Stimulated activated CD4-positive, alpha-beta T cell treated with anti-CD3 and anti-CD28 coated beads, Interleukin-1b, Interleukin-23, amount 100 ng/mL, for 1 hour (primary cell): ENCODE results near the gene IMMP2L.
"Not testable (repeated sequence)": the region's sequence is repeated elsewhere in the genome, so short reads cannot be mapped to it uniquely, and the experiment has no call there.

ENCODE experiments used
- DNase-seq, 2 donors: peaks; one replicate each; pipeline ENCODE4 v3.0.0-alpha.2; 2020; ENCODE audit warnings: low read depth in 2 of 2

IMMP2L gene

GRCh38 chr7:111509288-111509687, 53.0 kb downstream of the IMMP2L start:
- DNase-seq = no peak

DNA sequence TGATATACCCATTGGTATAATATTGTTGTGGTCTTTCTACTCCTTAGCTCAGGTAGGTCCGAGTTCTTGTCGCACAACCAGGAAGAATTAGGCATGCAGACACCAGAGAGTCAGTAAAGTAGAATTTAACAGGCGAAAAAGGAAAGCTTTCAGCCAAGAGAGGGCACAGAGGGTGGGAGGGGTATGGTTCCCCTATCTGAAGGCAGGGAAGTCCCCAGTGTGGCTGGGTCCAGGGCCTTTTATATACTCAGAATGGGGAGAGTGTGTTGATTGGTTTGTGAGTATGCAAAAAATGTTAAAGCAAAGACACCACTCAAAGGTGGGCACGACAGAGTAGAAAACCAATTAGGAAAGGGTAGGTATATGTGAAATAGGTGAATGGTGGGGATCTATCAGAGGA, 53.9 kb downstream of the IMMP2L start:
- no peak for DNase-seq

DNA sequence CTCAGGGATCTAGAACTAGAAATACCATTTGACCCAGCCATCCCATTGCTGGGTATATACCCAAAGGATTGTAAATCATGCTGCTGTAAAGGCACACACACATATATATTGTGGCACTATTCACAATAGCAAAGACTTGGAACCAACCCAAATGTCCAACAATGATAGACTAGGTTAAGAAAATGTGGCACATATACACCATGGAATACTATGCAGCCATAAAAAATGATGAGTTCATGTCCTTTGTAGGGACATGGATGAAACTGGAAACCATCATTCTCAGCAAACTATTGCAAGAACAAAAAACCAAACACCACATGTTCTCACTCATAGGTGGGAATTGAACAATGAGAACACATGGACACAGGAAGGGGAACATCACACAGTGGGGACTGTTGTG, 56.9 kb downstream of the IMMP2L start:
- DNase-seq = not testable (repeated sequence)

DNA sequence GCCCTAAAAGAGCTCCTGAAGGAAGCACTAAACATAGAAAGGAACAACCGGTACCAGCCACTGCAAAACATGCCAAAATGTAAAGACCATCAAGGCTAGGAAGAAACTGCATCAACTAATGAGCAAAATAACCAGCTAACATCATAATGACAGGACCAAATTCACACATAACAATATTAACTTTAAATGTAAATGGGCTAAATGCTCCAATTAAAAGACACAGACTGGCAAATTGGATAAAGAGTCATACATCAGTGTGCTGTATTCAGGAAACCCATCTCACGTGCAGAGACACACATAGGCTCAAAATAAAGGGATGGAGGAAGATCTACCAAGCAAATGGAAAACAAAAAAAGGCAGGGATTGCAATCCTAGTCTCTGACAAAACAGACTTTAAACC, 60.5 kb downstream of the IMMP2L start:
- DNase-seq = not testable (repeated sequence)

GRCh38 chr7:111499027-111499426, 63.3 kb downstream of the IMMP2L start:
- no peak for DNase-seq

- no peak for DNase-seq
Measured at GRCh38 chr7:111498391-111499007, 63.8 kb downstream of the IMMP2L start.

DNA sequence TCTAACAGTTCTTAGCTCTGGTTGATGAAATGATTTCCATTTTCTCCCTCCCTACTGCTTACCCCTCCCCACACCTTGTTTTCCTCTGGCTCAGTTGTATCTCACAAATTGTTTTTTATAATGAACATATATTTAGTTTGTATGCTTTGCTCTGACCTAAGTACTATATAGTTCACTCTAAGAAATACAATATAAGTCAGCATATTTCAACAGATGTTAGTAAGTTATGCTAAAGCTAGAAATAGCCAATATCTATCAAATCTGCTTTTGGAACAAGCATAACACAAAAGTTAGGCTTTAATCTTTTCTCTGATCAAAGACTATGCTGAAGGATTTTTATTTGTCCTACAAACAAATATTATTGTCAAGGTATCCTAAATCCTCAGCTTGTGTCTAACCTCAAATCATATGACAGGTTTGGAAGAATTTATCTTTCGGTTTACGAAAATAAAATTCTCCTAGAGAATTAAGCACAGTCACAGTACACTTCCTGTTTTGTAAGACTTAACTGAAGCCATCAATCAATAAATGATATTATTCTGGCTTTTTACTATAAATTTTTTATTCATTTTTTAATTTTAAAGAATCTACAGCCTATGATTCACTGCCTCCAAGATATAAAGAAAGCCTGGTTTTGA, 67.0 kb downstream of the IMMP2L start:
- no peak for DNase-seq

GRCh38 chr7:111492234-111492633, 70.1 kb downstream of the IMMP2L start:
- DNase-seq = no peak

DNA sequence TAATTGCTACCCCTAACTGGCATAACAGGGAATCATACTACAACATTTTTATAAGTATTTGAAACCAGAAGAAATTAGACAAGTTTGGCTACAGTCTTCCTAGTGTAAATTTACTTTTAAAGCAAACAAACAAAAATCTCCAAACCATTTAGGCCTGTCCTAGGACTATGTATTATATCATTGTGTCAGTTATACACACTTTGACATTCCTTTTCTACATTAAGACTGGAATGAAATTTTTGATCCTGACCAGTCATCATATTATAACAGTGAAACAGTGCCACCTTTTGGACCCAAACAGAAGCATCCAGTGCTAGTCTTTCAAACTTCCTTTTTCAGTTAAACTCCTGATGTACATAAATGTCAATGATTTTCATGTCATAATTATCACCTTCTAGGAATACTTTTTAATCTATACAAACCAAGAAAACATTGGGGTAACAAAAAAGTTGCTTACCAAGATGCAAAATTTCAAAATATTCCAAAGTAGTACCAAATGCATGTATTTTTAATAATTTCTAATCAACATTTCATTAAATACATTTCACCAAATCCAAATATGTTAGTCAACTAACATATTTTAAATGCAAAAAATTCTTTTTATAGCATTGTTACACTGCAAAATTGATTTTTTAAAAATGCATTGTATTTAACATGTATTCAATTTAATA, 75.7 kb downstream of the IMMP2L start:
- DNase-seq = no peak

- no peak for DNase-seq
Measured at GRCh38 chr7:111485701-111486380, 76.5 kb downstream of the IMMP2L start.

GRCh38 chr7:111483078-111483477, 79.2 kb downstream of the IMMP2L start:
- DNase-seq = no peak

GRCh38 chr7:111477462-111478225, 84.6 kb downstream of the IMMP2L start:
- DNase-seq = no peak

GRCh38 chr7:111476586-111477293, 85.6 kb downstream of the IMMP2L start:
- DNase-seq = no peak

DNA sequence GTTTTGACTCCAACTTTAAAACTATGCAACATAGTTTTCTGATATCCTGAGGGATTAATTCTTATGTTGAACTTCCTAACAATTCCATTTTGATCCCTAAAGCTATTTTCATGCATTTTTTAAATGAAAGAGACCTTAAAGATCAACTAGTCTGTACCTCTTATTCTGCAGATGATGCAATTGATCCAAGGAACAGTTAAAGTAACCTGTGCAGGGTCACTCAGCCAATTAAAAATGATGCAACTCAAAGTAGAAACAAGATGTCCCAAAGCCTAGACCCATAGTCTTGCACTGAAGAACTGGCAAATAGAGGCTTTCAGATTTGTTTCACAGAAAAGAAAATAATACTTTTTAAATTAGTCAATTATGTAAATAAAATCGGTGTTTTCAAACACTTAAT, 86.3 kb downstream of the IMMP2L start:
- DNase-seq = no peak

DNA sequence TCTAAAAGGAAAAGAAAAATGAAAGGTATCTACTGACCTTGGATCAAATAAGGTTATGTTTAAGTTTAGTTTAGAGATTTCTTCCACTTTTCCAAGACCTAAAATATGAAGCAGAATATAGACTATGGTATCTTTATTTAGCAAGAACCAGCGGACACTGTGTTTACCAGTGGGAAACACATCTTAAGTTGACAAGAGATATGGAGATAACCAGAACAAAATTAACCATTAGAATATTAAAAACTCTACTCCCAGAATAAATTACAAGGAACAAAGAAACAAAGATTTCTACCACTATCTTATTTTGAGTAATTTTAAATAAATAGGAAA, 86.9 kb downstream of the IMMP2L start:
- no peak for DNase-seq

- DNase-seq = no peak
Measured at GRCh38 chr7:111474723-111475418, 87.4 kb downstream of the IMMP2L start.

- DNase-seq = no peak
Measured at GRCh38 chr7:111473449-111474198, 88.7 kb downstream of the IMMP2L start.

- no peak for DNase-seq
Measured at GRCh38 chr7:111470998-111471397, 91.3 kb downstream of the IMMP2L start.

GRCh38 chr7:111469894-111470293, 92.4 kb downstream of the IMMP2L start:
- not testable (repeated sequence) for DNase-seq

GRCh38 chr7:111465774-111466173, 96.5 kb downstream of the IMMP2L start:
- DNase-seq = not testable (repeated sequence)
